Loucy (cell line): ENCODE data around the gene ZDBF2.

Experiments used
- H2AFZ ChIP-seq: fragments of 200-600 bp; sonication (generic); 2 replicates; pipeline ENCODE4 v1.6.0; 2016; ENCODE audit warnings: antibody characterized with exemption, mild to moderate bottlenecking, low read length, moderate library complexity
- H3F3A ChIP-seq: fragments of 200-600 bp; 2 replicates; pipeline ENCODE4 v1.6.0; 2016; ENCODE audit warnings: antibody characterized with exemption, low read depth, mild to moderate bottlenecking
- H3K27me3 ChIP-seq: fragments of 200-600 bp; sonication (generic); 2 replicates; pipeline ENCODE4 v1.6.1; 2014; ENCODE audit warnings: low read length, mild to moderate bottlenecking; ENCODE audit not compliant: insufficient read depth, poor library complexity, severe bottlenecking
- H3K36me3 ChIP-seq: fragments of 200-600 bp; sonication (generic); 2 replicates; pipeline ENCODE4 v1.6.1; 2016; ENCODE audit warnings: low read length; ENCODE audit not compliant: insufficient read depth
- H3K4me1 ChIP-seq: fragments of 200-600 bp; sonication (generic); 2 replicates; pipeline ENCODE4 v1.5.1; 2014; ENCODE audit warnings: low read length, mild to moderate bottlenecking; ENCODE audit not compliant: insufficient read depth, poor library complexity, severe bottlenecking
- H3K4me2 ChIP-seq: fragments of 200-600 bp; sonication (generic); 2 replicates; pipeline ENCODE4 v1.6.0; 2014; ENCODE audit warnings: antibody characterized with exemption, low read length, low read depth, mild to moderate bottlenecking; ENCODE audit not compliant: poor library complexity, severe bottlenecking
- H3K4me3 ChIP-seq: fragments of 200-600 bp; sonication (generic); 2 replicates; pipeline ENCODE4 v1.5.1; 2014; ENCODE audit warnings: low read length, mild to moderate bottlenecking, mixed read lengths; ENCODE audit not compliant: poor library complexity, severe bottlenecking
- H3K79me2 ChIP-seq: fragments of 200-600 bp; sonication (generic); 2 replicates; pipeline ENCODE4 v1.6.1; 2014; ENCODE audit warnings: low read length; ENCODE audit not compliant: insufficient read depth
- H3K9ac ChIP-seq: fragments of 200-600 bp; sonication (generic); 2 replicates; pipeline ENCODE4 v1.6.0; 2014; ENCODE audit warnings: mild to moderate bottlenecking, low read depth, low read length, moderate library complexity; ENCODE audit not compliant: poor library complexity, severe bottlenecking
- H3K9me2 ChIP-seq: fragments of 200-600 bp; sonication (generic); replicated peaks from 2 replicates; pipeline ENCODE4 v1.6.1; 2016; ENCODE audit warnings: low read depth, low read length, mixed read lengths
- H3K9me3 ChIP-seq: fragments of 200-600 bp; sonication (generic); 2 replicates; pipeline ENCODE4 v1.6.1; 2014; ENCODE audit warnings: mild to moderate bottlenecking, antibody characterized with exemption, low read length, low read depth; ENCODE audit not compliant: insufficient read depth
- H4K20me1 ChIP-seq: fragments of 200-600 bp; sonication (generic); 2 replicates; pipeline ENCODE4 v1.6.0; 2014; ENCODE audit warnings: antibody characterized with exemption, low read length, mild to moderate bottlenecking; ENCODE audit not compliant: insufficient read depth, poor library complexity, severe bottlenecking
- EZH2phosphoT487 ChIP-seq: fragments of 200-600 bp; IDR thresholded peaks from 2 replicates; pipeline ENCODE4 v1.6.1; 2018; ENCODE audit warnings: antibody characterized with exemption, mild to moderate bottlenecking, moderate library complexity, borderline replicate concordance
- TF ChIP-seq, protein P1 (sequence below): fragments of 200-600 bp; sonication (generic); conservative IDR thresholded peaks from 2 replicates; pipeline ENCODE4 v1.5.1; 2014; ENCODE audit warnings: mild to moderate bottlenecking, antibody characterized with exemption, low read length

Gene ZDBF2

DNA sequence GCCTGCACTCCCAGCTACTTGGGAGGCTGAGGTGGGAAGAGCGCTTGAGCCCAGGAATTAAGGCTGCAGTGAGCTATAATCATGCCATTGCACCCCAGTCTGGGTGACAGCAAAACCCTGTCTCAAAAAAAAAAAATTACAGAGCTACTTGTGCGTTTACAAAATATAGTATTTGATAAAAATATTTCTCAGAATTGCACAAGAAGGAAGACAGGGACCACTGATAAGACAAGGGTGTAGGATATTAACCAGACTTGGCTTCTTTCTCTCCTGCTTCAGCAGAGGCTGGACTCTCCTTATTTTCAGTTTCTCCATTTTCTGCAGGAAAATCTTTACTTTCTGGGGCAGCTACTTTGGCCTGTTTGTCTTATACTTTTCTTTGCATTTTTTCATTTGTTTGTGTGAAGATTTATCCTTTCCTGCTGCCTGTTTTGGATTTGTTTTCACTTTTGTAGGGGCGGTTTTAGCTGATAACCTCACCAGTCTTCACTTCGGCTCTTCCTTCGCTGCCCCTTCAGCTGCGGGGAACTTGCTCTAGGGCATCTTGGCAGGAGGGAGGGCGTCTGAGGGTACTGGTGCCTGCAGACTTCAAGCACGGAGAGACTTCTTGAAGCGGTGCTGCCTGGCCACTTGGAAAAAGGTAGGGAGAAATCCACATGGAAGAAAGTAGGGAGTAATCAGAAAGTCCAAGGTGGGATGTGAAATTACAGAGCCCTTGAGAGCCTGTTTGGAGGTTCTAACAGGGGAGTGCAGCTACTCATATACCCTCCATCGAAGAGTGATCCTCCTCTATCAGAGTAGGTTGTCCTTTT lies 14.9 kb upstream of the ZDBF2 start:
- Histone ChIP-seq H3K4me1 (no peaks in the 10 kb centered on the region), H3K79me2 (no peaks in the 10 kb centered on the region), H3K4me3 (no peak overlapping the region), H3K4me2 (no peak overlapping the region), H3K36me3 (no peaks in the 10 kb centered on the region), H3K27me3 (no peaks in the 10 kb centered on the region), H3K9ac (no peak overlapping the region), H3K9me3 (no peaks in the 10 kb centered on the region), H4K20me1 (no peaks in the 10 kb centered on the region), H3F3A (no peaks in the 10 kb centered on the region), H3K9me2 (no peaks in the 10 kb centered on the region), H2AFZ (peak overlapping the region; percentile 48)
- TF ChIP-seq, protein P1, sequence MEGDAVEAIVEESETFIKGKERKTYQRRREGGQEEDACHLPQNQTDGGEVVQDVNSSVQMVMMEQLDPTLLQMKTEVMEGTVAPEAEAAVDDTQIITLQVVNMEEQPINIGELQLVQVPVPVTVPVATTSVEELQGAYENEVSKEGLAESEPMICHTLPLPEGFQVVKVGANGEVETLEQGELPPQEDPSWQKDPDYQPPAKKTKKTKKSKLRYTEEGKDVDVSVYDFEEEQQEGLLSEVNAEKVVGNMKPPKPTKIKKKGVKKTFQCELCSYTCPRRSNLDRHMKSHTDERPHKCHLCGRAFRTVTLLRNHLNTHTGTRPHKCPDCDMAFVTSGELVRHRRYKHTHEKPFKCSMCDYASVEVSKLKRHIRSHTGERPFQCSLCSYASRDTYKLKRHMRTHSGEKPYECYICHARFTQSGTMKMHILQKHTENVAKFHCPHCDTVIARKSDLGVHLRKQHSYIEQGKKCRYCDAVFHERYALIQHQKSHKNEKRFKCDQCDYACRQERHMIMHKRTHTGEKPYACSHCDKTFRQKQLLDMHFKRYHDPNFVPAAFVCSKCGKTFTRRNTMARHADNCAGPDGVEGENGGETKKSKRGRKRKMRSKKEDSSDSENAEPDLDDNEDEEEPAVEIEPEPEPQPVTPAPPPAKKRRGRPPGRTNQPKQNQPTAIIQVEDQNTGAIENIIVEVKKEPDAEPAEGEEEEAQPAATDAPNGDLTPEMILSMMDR = no peak
- TF ChIP-seq EZH2phosphoT487 = no peak

DNA sequence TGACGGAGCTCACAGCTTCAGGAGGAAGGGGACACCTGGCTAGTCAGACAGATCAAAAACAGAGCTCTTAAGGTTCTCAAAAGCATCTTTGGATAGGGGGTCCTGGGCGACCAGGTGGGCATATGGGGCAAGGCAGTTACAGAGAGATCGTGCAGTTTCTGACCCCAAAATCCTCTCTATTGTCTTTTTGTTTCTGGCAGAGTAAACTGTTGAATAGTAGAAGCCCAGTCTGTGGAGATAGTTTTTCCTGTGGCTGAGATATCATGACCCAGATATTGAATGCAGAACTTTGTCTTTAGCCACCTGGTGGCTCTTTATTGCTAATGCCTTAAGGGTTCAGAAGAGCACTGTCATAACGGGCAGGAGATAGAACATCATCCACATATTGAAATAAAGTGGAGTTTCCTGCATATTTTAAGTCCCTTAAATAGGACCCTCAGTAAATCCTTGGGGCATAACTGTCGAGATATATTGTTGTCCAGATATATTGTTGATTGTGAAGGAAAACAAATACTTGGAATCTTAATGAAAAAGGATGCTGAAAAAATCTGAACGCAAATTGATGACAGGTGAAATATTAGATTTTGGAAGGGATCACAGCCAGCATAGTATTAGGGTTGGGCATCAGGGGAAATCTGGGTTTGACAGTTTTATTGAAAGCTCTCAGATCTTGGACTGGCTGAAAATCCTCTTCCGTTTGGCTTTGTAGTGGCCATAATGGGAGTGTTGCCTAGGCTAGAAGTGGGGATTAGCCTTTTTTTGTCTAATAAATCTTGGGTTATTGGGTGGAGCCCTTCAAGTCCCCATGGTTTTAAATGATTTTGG lies 14.1 kb upstream of the ZDBF2 start:
- no peaks in the 10 kb centered on the region for H3K9me2 ChIP-seq
- H3K4me1 ChIP-seq = no peaks in the 10 kb centered on the region
- no peak overlapping the region for H3K4me2 ChIP-seq
- TF ChIP-seq, protein P1 = peak; percentile 65
- no peak for TF ChIP-seq EZH2phosphoT487
- no peaks in the 10 kb centered on the region for H3K27me3 ChIP-seq
- no peaks in the 10 kb centered on the region for H3K9me3 ChIP-seq
- no peaks in the 10 kb centered on the region for H3K79me2 ChIP-seq
- H3K9ac ChIP-seq = no peak overlapping the region
- H3K36me3 ChIP-seq = no peaks in the 10 kb centered on the region
- H3K4me3 ChIP-seq = no peak overlapping the region
- H4K20me1 ChIP-seq = no peaks in the 10 kb centered on the region
- H2AFZ ChIP-seq = peak overlapping the region; percentile 48; the same call in 1 of the 2 replicates
- no peaks in the 10 kb centered on the region for H3F3A ChIP-seq

DNA sequence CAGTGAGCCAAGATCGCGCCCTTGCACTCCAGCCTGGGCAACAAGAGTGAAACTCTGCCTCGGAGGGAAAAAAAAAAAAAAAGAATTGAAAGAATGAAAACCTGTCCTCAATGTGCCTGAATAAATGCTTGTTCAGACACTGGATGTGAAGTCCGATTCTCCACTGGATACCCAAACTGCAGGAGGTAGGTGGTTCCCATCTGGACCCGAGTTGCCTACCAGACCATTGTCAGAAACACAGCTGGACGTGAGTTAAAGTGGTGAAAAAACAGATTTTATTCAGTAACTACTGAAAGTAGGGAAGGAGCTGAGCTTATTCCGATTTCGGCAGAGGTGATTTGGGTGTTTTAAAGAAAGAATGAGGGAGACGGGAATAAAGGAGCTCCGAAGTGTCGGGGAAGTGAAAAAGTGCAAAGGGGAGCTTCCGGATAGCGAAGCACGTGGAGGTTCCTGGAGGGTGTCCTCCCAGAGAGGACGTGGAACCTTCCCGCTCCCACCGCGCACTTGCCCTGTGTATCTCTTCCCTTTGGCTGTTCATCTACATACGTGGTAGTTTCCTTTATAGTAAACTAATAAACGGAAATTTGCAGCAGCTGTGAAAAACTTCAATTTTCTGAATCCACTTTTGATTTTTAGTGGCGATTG lies 10.4 kb upstream of the ZDBF2 start:
- Histone ChIP-seq H2AFZ (no peak overlapping the region), H3K4me1 (no peaks in the 10 kb centered on the region), H3K4me2 (no peak overlapping the region), H3K9me2 (no peaks in the 10 kb centered on the region), H3K9ac (no peak overlapping the region), H3K4me3 (no peak overlapping the region), H3K36me3 (no peaks in the 10 kb centered on the region), H4K20me1 (no peaks in the 10 kb centered on the region), H3K27me3 (no peaks in the 10 kb centered on the region), H3F3A (no peaks in the 10 kb centered on the region), H3K9me3 (no peaks in the 10 kb centered on the region), H3K79me2 (no peaks in the 10 kb centered on the region)
- TF ChIP-seq EZH2phosphoT487 = no peak
- TF ChIP-seq, protein P1 = no peak
